A172 (cell line): ENCODE data around the gene CGB8. TPM values are rescaled to one million over a fixed set of nuclear protein-coding genes. Genes with fewer than 3 reads are reported as not detected.
A peak's percentile ranks its signal among the peaks of the same experiment; 100 is the strongest.

ENCODE experiments used
- DNase-seq: peaks from one replicate; pipeline ENCODE4 v3.0.0-alpha.2; 2015; ENCODE audit warnings: low spot score
- total RNA-seq: library from RNA; depleted of rRNA; stranded (reverse); fragments of >200 nt; shearing (Covaris generic); gene quantifications from 2 replicates; pipeline ENCODE4 v1.2.3, GENCODE V29; 2014; rRNA removed

Gene CGB8
- total RNA-seq, 1 experiment from 2014 or later = 8.8 TPM

- DNase-seq = no peak
These were observed 42.0 kb downstream of the CGB8 start for GRCh38 chr19:49006905-49007304.

DNA sequence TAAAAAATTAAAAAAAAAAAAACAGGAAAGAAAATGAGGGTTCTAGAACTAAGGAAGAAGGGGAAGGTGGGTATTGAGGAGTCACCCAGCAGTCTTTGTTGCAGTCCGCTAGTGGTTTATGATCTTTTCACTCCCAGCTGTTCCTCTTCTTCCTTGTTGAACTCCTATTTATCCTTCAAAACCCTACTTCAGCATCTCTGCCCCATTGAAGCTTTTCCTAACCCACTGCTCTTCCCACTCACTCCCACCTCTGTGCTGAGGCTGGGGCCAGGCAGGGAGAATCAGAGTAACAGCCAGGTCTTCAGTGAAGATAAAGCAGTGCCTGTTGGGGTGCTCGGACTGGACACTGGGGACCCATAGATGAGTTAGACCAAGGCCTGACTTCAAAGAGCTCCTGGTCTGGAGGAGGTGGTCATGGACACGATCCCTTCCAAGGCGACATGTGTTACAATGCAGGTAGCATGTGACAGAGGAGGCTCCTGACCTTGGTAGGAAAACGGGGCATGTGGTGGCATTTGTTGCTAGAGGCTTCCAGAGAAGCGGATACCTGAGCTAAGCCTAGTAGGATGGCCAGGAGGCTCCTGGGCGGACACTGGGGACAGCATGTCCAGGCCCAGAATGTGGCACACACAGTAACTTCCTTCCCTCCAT, 43.8 kb downstream of the CGB8 start:
- DNase-seq = no peak

- DNase-seq = no peak
These were observed 44.8 kb downstream of the CGB8 start for GRCh38 chr19:49004133-49004532.

DNA sequence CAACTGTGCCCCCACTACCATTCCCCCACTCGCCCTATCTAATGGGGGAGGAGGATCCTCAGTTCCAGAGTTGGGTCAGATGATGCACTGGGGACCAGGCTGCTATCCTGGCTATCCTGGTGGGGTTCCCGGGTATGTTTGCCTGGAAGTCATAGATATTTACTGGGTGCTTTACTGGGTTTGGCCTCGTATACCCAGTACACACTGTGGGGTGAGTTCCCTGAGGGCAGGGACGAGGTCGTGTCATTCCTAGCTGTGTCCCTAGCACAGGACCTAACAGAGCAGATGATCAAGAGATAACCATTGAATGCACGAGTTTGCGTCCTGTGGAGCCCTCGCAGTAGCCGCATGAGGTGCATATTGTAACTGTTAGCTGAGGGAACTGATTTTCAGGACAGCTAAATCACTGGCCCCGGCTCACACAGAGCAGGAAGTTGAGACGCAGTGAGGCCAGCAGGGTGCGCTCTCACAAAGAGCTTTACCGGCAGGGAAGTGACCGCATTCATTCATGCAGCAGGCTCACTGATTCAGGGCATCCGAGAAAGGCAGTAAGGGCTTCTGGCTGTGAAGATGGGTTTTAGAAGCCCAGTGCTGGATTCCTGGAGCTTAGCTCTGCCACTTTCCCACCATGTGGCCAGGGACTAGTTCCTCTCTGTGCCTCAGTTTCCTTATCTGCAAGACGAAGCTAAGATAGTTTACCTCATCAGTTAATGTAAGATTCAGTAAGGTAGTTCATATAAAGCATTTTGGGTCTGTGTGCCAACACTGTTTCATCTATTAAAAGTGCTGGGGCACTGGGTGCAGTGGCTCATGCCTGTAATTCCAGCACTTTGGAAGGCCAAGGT, 49.2 kb downstream of the CGB8 start:
- peak; percentile 40 for DNase-seq

GRCh38 chr19:48997972-48998371, 50.9 kb downstream of the CGB8 start:
- DNase-seq = peak; percentile 36

Other genes starting within 250 kb of the CGB8 start
- gene BCAT2, start 238.1 kb downstream of the CGB8 start, total RNA-seq = 29.5 and 36.8 TPM in 2 replicates
- gene HSD17B14, start 212.6 kb downstream of the CGB8 start, total RNA-seq = 9.9 and 14.6 TPM in 2 replicates
- 1.9 and 6.9 TPM in 2 replicates for gene PLEKHA4, start 180.5 kb downstream of the CGB8 start, total RNA-seq
- 20.8 and 34.8 TPM in 2 replicates for gene PPP1R15A, start 176.7 kb downstream of the CGB8 start, total RNA-seq
- gene TULP2, start 150.4 kb downstream of the CGB8 start, total RNA-seq = not detected in 2 replicates
- 91.4 and 104 TPM in 2 replicates for gene NUCB1, start 148.8 kb downstream of the CGB8 start, total RNA-seq
- gene DHDH, start 115.4 kb downstream of the CGB8 start, total RNA-seq = 0.10 TPM in 1 of 2 replicates, not detected in the other
- 32.4 and 40.6 TPM in 2 replicates for gene BAX, start 94.2 kb downstream of the CGB8 start, total RNA-seq
- 1,818 and 2,662 TPM in 2 replicates for gene FTL, start 83.8 kb downstream of the CGB8 start, total RNA-seq
- gene GYS1, start 55.8 kb downstream of the CGB8 start, total RNA-seq = 14.1 and 18.2 TPM in 2 replicates
- 121 and 149 TPM in 2 replicates for gene RUVBL2, start 55.2 kb downstream of the CGB8 start, total RNA-seq
- gene LHB, start 32.0 kb downstream of the CGB8 start, total RNA-seq = not detected in 2 replicates
- gene CGB3, start 24.8 kb downstream of the CGB8 start, total RNA-seq = 2.6 TPM in 1 of 2 replicates, not detected in the other
- not detected in 2 replicates for gene CGB2, start 17.2 kb downstream of the CGB8 start, total RNA-seq
- not detected in 2 replicates for gene CGB1, start 12.2 kb downstream of the CGB8 start, total RNA-seq
- gene CGB5, start 5.3 kb downstream of the CGB8 start, total RNA-seq = 1.3 and 3.4 TPM in 2 replicates
- gene CGB7, start 8.6 kb upstream of the CGB8 start, total RNA-seq = 0.43 and 1.4 TPM in 2 replicates
- gene NTF4, start 15.7 kb upstream of the CGB8 start, total RNA-seq = not detected in 2 replicates
- gene KCNA7, start 23.6 kb upstream of the CGB8 start, total RNA-seq = not detected in 2 replicates
- gene SNRNP70, start 36.3 kb upstream of the CGB8 start, total RNA-seq = 143 and 174 TPM in 2 replicates
- gene LIN7B, start 65.3 kb upstream of the CGB8 start, total RNA-seq = 0.16 and 8.5 TPM in 2 replicates
- not detected in 2 replicates for gene C19orf73, start 70.0 kb upstream of the CGB8 start, total RNA-seq
- gene PPFIA3, start 70.4 kb upstream of the CGB8 start, total RNA-seq = 3.4 and 4.7 TPM in 2 replicates
- 0.07 TPM in 1 of 2 replicates, not detected in the other for gene HRC, start 106.3 kb upstream of the CGB8 start, total RNA-seq
- 3.6 and 7.6 TPM in 2 replicates for gene TRPM4, start 108.7 kb upstream of the CGB8 start, total RNA-seq